Epidermal melanocyte (primary cell): ENCODE results near the gene IL11.

Source experiments
- DNase-seq: peaks from one replicate; pipeline ENCODE4 v3.0.0; 2011; ENCODE audit warnings: low spot score; ENCODE audit not compliant: insufficient read length

IL11 gene

DNA sequence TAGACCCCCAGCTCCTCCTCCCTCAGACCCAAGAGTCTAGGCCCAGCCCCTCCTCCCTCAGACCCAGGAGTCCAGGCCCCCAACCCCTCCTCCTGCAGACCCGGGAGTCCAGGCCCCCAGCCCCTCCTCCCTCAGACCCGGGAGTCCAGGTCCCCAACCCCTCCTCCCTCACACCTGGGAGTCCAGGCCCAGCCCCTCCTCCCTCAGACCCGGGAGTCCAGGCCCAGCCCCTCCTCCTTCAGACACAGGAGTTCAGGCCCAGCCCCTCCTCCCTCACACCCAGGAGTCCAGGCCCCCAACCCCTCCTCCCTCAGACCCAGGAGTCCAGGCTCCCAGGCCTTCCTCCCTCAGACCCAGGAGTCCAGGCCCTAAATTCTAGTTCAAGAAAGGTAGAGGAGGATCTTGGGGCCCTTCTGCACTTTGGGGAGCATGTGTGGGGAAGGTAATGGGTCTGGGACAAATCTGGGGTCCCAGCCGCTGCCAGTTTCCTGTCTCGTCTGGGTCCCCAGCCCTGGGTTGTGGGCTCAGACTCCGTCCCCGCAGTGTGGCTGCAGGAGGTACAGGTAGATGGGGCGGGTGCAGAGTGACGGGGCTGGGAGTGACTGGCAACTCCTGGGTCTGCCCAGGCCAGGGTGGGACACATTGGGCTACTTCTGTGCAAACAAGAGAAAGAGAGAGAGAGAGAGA lies 3.2 kb upstream of the IL11 start:
- DNase-seq = no peak

DNA sequence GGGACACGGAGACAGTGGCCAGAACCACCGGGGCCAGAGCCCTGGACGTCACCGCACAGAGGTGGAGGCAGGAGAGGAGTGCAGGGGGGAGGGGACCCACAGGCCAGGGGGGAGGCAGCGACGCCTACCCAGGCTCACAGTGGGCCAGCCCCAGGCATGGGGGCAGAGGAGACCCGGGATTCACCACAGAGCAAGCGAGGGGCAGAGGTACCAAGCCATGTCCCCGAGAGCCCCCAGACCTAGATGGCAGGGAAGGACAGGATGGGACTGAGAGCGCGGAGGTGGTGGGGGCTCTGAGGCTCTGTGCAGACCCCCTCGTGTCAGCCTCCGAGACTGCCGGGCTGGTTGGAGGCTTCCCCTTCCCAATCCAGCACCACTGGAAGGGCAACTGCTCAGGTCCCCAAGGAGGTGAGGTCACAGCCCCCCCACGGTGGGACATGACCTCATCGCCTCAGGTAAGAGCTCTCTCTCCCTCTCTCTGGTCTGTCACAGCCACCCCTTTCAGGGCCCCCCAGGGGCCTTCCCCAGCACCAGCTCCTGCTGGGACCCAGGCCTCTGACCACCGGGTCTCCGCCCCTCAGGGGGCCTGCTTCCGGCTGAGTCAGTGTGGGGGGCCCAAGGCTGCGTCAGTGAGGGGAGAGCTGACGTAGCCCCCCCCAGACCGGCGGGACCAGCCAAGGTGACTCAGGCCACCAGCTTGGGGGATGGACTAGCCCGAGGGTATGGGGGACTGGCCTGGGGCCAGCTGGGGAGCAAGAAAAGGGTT lies 2.2 kb upstream of the IL11 start:
- DNase-seq = no peak

DNA sequence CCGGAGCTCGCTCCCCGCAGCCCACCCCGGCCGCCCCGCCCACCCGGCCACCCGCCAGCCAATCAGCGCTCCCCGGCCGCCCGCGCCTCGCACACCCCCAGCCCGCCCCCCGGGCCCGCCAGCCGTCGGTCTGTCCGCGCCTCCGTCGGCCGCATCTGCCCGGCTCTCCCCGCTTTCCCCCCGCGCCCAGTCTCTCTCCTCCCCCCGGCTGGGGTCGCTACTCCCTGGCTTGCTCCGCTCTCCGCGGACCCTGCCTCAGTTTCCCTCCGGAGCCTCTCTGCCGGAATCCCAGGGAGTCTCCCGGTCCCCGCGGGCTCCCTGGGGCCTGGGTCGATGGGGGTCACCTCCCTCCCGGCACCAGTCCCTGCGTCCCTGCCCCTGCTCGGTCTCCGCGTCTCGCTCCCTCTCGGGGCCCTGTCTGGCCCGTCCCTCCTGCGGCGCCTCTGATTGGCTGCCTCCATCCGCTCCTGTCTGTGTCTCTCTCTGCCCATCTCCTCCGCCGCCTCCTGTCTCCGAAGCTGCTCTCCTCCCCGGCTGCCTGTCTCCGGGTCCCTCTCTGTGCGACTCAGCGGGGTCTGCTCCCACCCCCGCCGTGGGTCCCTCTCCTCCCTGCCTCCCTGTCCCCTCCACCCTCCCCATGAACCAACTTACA lies 484 bp downstream of the IL11 start:
- DNase-seq = peak; percentile 96

DNA sequence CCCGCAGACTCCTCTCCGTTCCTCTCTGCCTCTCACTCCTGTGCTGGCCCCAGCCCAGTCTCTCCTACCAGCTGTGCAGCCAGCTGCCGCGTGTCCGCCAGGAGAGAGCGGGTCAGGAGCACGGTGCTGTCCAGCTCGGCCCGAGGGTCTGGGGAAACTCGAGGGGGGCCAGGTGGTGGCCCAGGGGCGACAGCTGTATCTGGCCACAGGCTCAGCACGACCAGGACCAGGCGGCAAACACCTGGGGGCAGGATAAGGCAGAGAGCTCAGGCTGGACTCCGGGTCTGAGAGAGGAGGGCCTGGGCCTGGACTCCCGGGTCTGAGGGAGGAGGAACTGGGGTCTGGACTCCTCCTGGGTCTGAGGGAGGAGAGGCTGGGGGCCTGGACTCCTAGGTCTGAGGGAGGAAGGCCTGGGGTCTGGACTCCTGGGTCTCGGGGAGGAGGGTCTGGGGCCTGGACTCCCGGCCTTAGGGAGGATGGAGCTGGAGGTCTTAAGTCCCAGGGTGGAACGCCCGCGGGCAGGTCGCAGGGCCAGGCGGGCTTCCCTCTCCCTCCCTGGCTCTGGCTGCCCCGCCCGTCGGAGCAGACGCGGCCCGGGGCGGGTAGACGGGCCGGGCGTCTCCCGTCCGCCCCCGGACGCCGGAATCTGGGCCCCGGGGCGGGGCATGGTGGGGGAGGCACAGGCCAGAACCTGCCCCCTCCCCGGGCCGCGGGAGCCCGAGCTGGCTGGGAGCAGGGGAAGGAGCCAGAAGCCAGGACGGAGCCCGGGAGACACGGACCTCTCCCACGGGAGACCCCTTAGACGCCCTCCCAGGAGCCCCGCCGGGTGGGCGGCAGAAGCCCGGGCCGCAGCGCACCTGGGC lies 1.3 kb downstream of the IL11 start:
- no peak for DNase-seq

DNA sequence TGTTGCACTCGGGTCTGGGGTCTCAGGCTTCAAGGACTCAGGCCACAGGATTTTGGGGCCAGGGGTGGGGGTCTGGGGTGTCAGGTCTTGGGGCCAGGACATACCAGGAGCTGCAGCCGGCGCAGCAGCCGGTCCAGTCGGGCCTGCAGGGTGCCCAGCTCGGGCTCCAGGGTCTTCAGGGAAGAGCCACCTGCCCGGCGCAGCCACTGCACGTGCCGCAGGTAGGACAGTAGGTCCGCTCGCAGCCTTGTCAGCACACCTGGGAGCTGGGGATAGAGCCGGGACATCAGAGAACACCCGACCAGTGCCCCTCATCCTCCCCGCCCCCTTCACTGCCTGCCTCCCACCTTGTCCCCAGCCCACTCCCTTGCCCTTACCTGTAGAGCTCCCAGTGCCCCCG lies 2.2 kb downstream of the IL11 start:
- DNase-seq = no peak

DNA sequence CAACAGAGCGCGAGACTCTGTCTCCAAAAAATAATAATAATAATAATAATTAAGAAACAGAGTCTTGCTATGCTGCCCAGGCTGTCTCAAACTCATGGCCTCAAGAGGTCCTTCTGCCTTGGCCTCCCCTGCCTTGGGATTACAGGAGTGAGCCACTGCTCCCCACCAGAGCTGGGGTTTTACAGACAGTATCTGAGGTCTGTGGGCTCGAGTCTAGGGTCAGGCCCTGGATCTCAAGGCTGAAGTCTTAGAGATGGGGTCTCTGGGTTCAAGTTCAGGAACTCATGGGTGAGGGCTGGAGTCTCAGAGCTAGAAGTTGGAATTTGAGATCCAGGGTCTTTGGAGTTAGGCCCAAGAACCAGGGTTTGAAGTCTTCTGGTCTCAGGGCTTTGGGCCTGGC lies 3.5 kb downstream of the IL11 start:
- DNase-seq = no peak

DNA sequence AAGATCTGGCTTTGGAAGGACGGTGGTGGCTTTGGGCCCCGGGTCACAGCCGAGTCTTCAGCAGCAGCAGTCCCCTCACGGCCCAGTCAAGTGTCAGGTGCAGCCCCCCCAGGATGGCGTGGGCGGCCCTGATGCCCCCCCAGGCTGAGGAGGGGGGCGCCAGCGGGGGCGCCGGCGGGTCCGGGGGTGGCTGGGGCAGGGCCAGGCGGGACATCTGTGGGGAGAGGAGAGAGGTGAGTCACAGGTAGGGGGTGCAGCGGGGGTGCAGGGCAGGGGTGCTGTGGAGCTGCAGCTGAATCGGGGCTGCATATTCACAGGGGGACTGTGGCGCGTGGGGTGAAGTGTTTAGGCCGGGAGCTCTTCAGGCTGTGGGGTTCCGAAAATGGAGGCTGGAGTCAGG lies 4.3 kb downstream of the IL11 start:
- DNase-seq = no peak

DNA sequence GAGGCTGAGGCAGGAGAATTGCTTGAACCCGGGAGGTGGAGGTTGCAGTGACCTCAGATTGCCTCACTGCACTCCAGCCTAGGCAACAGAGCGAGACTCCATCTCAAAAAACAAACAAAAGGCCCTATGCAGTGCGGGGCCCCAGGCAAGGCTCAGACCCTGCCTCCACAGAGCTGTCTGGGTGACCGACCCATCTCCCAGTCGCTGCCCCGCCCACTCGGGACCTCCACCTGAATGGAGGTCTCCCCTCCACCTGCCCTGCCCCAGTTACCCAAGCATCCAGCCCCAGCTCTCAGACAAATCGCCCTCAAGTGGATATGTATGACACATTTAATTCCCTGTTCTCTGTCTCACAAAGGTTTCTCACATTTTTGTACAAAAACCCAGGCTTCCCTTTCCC lies 5.0 kb downstream of the IL11 start:
- no peak for DNase-seq

DNA sequence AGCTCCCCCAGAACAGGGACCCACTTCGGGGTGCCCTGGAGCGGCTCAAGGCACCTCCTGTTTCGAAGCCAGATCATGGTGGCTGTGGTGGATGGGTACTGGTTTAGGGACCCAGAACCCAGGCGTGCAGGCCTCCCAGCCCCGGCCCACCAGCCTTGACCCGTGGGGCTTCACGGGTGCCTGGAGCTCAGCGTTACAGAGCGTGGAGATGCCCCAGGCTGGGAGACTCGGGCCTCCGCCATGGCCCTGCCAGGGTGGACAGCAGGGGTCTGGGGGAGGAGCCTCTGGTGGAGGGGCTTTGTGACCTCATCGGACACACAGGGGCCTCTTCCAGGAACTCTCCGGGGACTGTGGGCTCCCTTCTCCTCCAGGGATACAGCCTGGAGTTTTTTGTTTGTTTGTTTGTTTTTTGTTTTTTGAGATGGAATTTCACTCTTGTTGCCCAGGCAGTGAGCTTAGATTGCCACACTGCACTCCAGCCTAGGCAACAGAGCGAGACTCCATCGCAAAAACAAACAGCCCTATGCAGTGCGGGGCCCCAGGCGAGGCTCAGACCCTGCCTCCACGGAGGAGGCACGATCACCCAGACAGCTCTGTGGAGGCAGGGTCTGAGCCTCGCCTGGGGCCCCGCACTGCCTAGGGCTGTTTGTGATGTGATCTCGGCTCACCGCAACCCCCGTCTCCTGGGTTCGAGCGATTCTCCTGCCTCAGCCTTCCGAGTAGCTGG lies 7.1 kb downstream of the IL11 start, which contains the start of gene GARIN5B:
GARIN5B (minus strand) TSS at position 271 of the 727 bp plus-strand sequence; CDS start at position 77, 194 bp downstream.
- DNase-seq = no peak

DNA sequence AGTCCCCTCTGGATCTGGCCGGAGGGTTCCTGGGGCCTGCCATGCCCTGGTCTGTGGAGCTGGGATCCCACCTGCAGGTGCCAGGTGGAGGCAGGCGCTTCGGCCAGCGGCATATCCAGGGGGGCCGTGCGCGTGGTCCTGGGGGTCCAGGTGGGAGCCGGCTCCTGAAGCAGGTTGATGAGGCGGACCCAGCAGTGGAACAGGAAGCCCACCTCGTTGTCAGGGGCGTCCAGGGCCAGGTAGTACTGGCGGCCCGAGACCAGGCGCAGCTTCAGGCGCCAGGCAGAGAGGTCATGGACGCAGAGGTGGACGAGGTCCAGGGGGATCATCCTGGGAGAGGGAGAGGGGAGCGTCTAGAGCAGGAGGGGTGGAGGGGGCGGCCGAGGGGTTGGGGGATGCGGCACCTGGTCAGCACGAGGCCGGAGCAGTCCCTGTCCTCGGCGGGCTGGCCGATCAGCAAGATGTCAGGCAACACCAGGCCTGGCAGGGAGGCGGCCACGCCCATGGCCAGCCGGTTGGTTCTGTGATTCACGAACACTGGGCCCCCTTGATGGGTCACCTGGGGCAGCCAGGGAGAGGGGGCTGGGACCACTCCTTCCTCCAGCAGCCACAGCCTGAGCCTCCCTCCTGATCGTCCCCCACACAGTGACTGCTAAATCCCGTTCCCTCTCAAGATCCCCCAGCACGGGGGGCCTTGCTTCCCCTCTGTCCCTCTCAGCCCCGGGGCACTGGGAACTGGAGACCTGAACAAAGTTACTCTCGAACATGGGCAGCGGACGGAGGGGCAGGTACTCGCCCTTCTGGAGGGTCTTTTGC lies 7.9 kb downstream of the IL11 start:
- no peak for DNase-seq

DNA sequence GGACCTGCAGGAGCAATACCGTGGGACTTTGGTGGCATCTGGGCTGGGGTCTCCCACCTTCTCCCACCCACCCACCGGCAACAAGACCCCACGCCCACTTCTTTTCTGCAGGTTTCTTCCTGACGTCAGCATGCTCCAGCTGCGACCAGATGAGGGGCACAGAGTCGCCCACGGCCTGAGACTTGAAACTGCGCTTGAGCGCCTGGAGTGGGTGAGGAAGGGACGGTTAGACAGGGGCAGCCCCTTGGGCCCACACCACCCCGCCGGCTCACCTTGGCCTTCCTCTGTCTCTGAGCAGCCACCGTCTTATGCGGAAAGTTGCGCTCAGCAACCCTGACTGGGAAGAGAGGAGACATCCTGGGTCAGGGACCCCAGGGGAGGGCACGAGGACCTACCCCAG lies 9.4 kb downstream of the IL11 start:
- DNase-seq = no peak

DNA sequence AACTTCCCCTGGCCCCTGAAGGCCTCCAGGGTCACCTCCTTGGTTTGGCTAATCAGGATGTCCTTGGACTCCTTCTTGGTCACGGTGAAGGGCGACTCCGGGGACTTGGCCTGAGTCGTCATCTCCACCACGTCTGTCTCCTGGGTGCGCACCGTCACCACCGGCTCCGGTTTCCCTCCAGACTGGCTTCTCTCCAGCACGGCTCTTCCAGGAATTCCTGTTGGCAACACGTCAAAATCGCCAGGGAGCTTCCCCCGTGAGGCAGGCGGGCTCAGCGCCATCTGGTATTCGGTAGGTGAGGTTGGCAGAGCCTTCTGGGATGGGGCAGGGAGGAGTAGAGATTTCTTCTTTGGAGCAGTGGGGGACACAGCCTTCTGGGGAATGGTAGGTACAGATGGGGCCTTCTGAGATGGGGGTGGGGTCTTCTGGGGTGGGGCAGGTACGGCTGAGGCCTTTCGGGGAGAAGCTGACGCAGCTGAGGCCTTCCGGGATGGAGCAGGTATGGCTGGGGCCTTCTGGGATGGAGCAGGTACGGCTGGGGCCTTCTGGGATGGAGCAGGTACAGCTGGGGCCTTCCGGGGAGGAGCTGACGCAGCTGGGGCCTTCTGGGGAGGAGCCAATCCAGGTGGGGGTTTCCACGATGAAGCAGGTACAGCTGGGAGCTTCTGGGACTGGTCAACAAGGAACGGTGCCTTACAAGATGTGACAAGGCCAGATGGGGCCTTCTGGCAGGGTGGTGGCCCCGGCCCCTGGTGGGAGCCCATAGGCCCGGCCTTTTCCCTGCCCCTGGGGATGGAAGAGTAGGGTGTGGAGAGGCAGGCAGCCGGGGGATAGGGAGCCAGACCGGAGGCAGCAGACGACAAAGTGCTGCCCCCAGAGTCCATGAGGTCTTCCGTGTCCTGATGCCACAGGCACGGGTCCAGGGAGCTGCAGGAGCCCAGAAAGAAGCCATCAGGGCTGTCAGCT lies 11.0 kb downstream of the IL11 start:
- DNase-seq = no peak

DNA sequence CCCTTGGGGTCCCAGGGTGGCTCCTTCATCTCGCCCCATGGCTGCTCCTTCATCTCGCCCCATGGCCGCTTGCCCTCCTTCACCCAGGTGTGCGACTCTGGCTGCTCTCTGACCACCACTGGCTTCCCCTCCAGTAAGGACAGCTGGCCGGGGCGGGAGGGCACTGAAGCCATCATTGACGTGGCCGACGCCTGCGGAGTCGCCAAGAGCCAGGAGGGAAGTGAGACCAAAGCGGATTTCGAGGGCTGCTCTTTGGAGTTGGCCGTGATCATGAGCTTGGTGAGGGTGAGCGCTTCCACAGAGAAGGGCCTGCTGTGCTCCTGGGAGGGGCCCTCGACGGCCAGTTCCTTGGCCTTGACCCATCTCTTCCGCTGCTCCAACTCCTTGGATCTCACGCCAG lies 11.8 kb downstream of the IL11 start:
- no peak for DNase-seq

DNA sequence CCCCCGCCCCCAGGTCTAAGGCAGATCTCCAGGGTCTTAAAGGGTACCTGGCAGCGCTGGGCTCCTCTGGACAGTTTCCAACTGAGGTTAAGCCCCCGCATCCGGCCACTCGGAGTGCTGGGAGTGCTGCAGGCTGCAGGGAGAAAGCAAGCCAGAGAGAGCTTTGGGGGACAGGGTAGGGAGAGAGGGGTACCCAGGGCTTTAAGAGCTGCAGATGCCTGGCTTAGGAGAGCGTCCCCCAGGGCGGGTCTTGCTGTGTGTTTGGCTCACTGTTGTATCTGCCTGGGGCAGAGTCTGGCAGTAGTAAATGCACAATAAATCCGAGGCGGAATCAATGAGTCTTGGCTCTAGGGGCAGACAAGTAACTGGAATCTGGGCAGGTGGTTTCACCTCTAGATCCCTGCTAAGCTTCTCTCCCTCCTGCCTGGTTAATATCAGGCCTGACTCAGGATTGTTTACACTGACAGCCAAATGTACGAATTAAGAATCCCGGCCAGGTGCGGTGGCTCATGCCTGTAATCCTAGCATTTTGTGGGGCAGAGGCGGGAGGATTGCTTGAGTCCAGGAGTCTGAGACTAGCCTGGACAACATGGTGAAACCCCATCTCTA lies 14.9 kb downstream of the IL11 start:
- DNase-seq = no peak

DNA sequence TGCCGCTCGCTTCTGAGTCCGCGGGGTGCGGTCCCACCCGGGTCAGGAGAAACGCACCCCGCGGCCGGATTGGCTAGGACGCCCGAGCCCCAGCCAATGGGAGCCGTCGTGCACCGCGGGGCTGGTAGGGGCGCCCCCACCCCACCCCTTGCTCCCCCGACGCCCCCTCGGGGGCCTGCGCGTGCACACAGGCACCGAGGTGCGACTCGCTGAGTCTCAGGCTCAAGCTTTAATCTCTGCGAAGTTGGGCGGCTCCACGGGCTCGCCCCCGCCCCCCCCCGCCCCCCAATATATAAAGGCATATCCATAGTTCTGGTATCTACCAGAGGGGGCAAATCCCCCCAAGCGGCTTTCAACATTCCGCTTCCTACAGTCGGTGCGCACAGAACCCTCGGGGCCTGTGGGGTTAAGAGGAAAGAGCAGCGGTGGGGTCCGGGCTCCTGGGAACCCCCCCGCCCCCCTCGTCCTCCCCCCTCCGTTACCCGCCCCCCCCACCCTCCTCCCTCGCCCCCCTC lies 15.5 kb downstream of the IL11 start, which contains the start of gene COX6B2:
COX6B2 (minus strand) TSS at position 22 of the 515 bp plus-strand sequence. CDS start 198 bp downstream, outside the sequence.
- no peak for DNase-seq

DNA sequence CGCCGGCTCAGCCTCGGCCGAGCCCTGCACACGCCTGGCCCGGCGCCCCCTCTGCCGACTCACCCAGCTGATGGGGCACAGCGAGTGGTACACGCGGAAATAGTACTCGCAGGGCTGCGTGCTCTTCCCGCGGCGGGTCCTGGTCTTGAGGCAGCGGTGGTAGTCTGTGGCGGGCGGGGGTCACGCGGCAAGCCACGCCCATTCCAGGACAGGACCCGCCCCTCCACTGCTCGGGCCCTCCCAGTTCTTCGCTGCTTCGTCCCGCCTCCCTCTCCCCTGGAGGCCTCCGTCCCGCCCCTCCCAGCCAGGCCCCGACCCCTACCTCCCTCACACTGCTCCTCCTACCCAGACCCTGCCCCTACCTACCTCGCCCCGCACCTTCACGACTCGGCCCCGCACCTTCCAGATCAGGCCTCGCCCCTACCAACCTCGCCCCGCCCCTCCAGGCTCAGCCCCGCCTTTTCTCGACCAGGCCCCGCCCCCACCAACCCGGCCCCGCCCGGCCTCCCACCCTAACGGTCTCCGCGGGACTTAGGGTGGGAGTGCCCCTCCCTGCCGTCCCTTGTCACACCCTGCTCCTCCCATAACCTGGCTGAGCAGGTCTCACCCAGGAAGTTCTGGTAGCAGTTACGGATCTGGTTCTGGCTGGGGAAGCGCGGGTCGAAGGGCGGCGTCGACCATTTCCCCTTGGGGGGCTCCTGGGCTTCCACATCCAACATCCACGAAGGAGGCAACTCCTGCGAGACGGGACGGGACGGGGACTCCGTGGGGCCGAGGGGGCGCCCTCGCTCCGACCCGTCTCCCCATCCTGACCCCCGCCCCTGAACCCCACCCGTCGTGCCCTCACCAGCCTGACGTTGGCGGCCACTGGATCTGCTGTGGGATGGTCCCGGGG lies 16.2 kb downstream of the IL11 start:
- peak; percentile 93 for DNase-seq

DNA sequence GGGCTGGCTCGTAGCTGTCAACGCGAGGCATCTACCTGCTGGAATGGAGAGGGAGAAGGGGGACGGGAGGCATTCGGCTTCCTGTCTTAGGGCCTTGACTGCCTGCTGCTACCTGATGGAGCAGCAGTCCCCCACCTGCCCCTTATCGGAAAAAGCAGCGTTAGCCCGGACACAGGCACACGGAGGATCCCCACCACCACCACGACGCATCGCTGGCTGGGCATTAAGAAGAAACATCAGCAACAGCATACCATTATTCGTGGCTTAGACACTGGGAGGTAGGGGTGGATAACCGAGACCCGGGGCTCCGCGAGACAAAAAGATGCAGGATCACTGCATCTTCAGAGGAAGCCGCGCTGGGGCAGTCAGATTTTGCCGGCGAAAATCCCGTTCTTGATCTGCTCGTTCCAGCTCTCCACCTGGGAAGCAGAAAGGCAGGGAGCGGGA lies 16.9 kb downstream of the IL11 start:
- DNase-seq = no peak
